HCT116 (cell line): Measurements from ENCODE around the gene HLA-DRB5. TPM values are rescaled to one million over a fixed set of nuclear protein-coding genes. Genes with fewer than 3 reads are reported as not detected.

Experiments used
- ATAC-seq: fragments of 200-7000 bp; cut with Tn5 transposase; 2 replicates; pipeline ENCODE4 v1.9.1; 2020; ENCODE audit warnings: mild to moderate bottlenecking, moderate library complexity
- BruUV-seq: library from RNA; stranded (reverse); fragments of 400-500 nt; replicated peaks from 2 replicates; lab custom pipeline; 2021; lab: Mats Ljungman, UMichigan
- CTCF ChIA-PET: fragments of 300-600 bp; sonication (Branson Sonifier 250); formaldehyde crosslinking; loops from one replicate; lab custom pipeline; 2021; ENCODE audit warnings: antibody characterized with exemption; lab: Charles Lee
- POLR2A ChIA-PET: fragments of 300-600, 350-600 bp; sonication (Branson Sonifier 250); formaldehyde crosslinking; loops from one replicate; lab custom pipeline; 2021; ENCODE audit warnings: antibody characterized with exemption; lab: Charles Lee
- RAD21 ChIA-PET, 2 experiments: fragments of 300-600 bp; sonication (Branson Sonifier 250); formaldehyde crosslinking; loops; one replicate each; lab custom pipeline; 2023; ENCODE audit warnings: low total read pairs in 2 of 2; ENCODE audit not compliant: uncharacterized antibody in 2 of 2, unreplicated experiment in 2 of 2, low non-redundant PET in 1 of 2; lab: Charles Lee
- DNase-seq: peaks from one replicate; pipeline ENCODE4 v3.0.0-alpha.2; 2010; ENCODE audit warnings: low read depth, low spot score
- H2AFZ ChIP-seq: fragments of 200-600 bp; shearing (Covaris generic), sonication (generic); 2 replicates; pipeline ENCODE4 v1.6.1; 2017; ENCODE audit warnings: low read depth, mixed run types, mixed read lengths, antibody characterized with exemption, low read length; ENCODE audit not compliant: poor library complexity, severe bottlenecking
- H3K27ac ChIP-seq: 2 replicates; pipeline ENCODE4 v1.5.1; 2012; ENCODE audit warnings: low read depth, low read length
- H3K27me3 ChIP-seq: fragments of 200-600 bp; sonication (generic); 2 replicates; pipeline ENCODE4 v1.6.1; 2016; ENCODE audit warnings: mixed run types, low read length, mixed read lengths; ENCODE audit not compliant: insufficient read depth
- H3K36me3 ChIP-seq, 2 experiments: fragments of 200-500 bp in 1 of 2; fragments of 200-600 bp in 1 of 2; sonication (Bioruptor generic) in 1 of 2; sonication (generic) in 1 of 2; 2 replicates each; pipeline versions ENCODE4 v1.5.1 to v1.6.1; 2014 to 2016; ENCODE audit warnings: low read length in 2 of 2, inconsistent platforms in 1 of 2, mixed read lengths in 1 of 2, mixed run types in 1 of 2; ENCODE audit not compliant: insufficient read depth in 2 of 2, control insufficient read depth in 1 of 2
- H3K4me1 ChIP-seq, 2 experiments: fragments of 200-600 bp in 1 of 2; sonication (generic) in 1 of 2; 2 replicates each; pipeline versions ENCODE4 v1.5.1 to v1.6.1; 2012 to 2017; ENCODE audit warnings: low read length in 2 of 2, inconsistent platforms in 1 of 2, mild to moderate bottlenecking in 1 of 2, mixed read lengths in 1 of 2, mixed run types in 1 of 2, moderate library complexity in 1 of 2; ENCODE audit not compliant: insufficient read depth in 2 of 2, control insufficient read depth in 1 of 2
- H3K4me2 ChIP-seq: fragments of 200-600 bp; sonication (generic); 2 replicates; pipeline ENCODE4 v1.6.1; 2017; ENCODE audit warnings: mixed run types, low read length, mixed read lengths
- H3K4me3 ChIP-seq, 2 experiments: fragments of 200-600 bp in 1 of 2; sonication (generic) in 1 of 2; replicated peaks in 1 of 2; 2 replicates each; pipeline ENCODE4 v1.5.1; 2011 to 2016; ENCODE audit warnings: low read length in 2 of 2, control low read depth in 1 of 2, low read depth in 1 of 2, mild to moderate bottlenecking in 1 of 2, mixed read lengths in 1 of 2, mixed run types in 1 of 2
- H3K79me2 ChIP-seq: fragments of 200-600 bp; sonication (generic); 2 replicates; pipeline ENCODE4 v1.6.1; 2017; ENCODE audit warnings: mild to moderate bottlenecking, mixed run types, low read length, moderate library complexity, mixed read lengths; ENCODE audit not compliant: insufficient read depth
- H3K9ac ChIP-seq: fragments of 200-600 bp; sonication (generic); 2 replicates; pipeline ENCODE4 v1.6.1; 2016; ENCODE audit warnings: low read length, mixed read lengths
- H3K9me2 ChIP-seq: fragments of 200-600 bp; sonication (generic), shearing (Covaris generic); 2 replicates; pipeline ENCODE4 v1.6.1; 2017; ENCODE audit warnings: mixed run types, mild to moderate bottlenecking, moderate library complexity; ENCODE audit not compliant: insufficient read depth
- H3K9me3 ChIP-seq, 2 experiments: fragments of 200-500 bp in 1 of 2; fragments of 200-600 bp in 1 of 2; sonication (Bioruptor generic) in 1 of 2; sonication (generic) in 1 of 2; 2 replicates each; pipeline ENCODE4 v1.6.1; 2014 to 2017; ENCODE audit warnings: low read length in 2 of 2, mixed read lengths in 2 of 2, inconsistent platforms in 1 of 2, low read depth in 1 of 2, mild to moderate bottlenecking in 1 of 2, mixed run types in 1 of 2, moderate library complexity in 1 of 2; ENCODE audit not compliant: control insufficient read depth in 1 of 2, insufficient read depth in 1 of 2
- H4K20me1 ChIP-seq: fragments of 200-600 bp; sonication (generic), shearing (Covaris generic); 2 replicates; pipeline ENCODE4 v1.6.1; 2017; ENCODE audit warnings: mixed run types, mild to moderate bottlenecking, moderate library complexity; ENCODE audit not compliant: insufficient read depth
- CBX3 ChIP-seq: IDR thresholded peaks from 2 replicates; pipeline ENCODE4 v1.6.1; 2012; ENCODE audit warnings: low read depth
- CEBPB ChIP-seq: IDR thresholded peaks from 2 replicates; pipeline ENCODE4 v1.6.1; 2012; ENCODE audit warnings: low read depth
- EZH2 ChIP-seq: fragments of 200-600 bp; sonication (generic); IDR thresholded peaks from 2 replicates; pipeline ENCODE4 v1.6.1; 2017; ENCODE audit warnings: antibody characterized with exemption, mixed run types
- EZH2phosphoT487 ChIP-seq: fragments of 200-600 bp; IDR thresholded peaks from 2 replicates; pipeline ENCODE4 v1.6.1; 2018; ENCODE audit warnings: antibody characterized with exemption, borderline replicate concordance
- FOSL1 ChIP-seq: IDR thresholded peaks from 2 replicates; pipeline ENCODE4 v1.6.1; 2012; ENCODE audit warnings: low read depth
- JUND ChIP-seq: IDR thresholded peaks from 2 replicates; pipeline ENCODE4 v1.6.1; 2012
- POLR2A ChIP-seq: IDR thresholded peaks from 2 replicates; pipeline ENCODE4 v1.7.0; 2011; ENCODE audit warnings: borderline replicate concordance; ENCODE audit not compliant: insufficient read depth, insufficient read length; ENCODE audit errors: extremely low read depth
- POLR2AphosphoS5 ChIP-seq: IDR thresholded peaks from 2 replicates; pipeline ENCODE4 v1.6.1; 2011; ENCODE audit warnings: mild to moderate bottlenecking, low read depth, low read length, moderate library complexity
- RAD21 ChIP-seq: IDR thresholded peaks from 2 replicates; pipeline ENCODE4 v1.6.1; 2012; ENCODE audit warnings: low read depth, mild to moderate bottlenecking
- SIN3A ChIP-seq: IDR thresholded peaks from 2 replicates; pipeline ENCODE4 v1.6.1; 2012; ENCODE audit warnings: low read depth
- SRF ChIP-seq: IDR thresholded peaks from 2 replicates; pipeline ENCODE4 v1.6.1; 2012; ENCODE audit warnings: low read depth
- TCF7L2 ChIP-seq: IDR thresholded peaks from 2 replicates; pipeline ENCODE4 v1.7.0; 2011; ENCODE audit warnings: borderline replicate concordance, inconsistent platforms; ENCODE audit not compliant: insufficient read depth, insufficient read length; ENCODE audit errors: extremely low read depth
- ZFX ChIP-seq: fragments of 450-650 bp; IDR thresholded peaks from 2 replicates; pipeline ENCODE4 v1.6.1; 2017
- ZNF274 ChIP-seq: fragments of 200-500 bp; sonication (Bioruptor generic); IDR thresholded peaks from 2 replicates; pipeline ENCODE4 v1.6.1; 2014; ENCODE audit warnings: mild to moderate bottlenecking, low read depth, low read length, inconsistent platforms
- intact Hi-C: fragments of 100-400 bp; cut with micrococcal nuclease; formaldehyde crosslinking; loops from 2 replicates; pipeline ENCODE4 v1.10.0; 2022
- total RNA-seq: library from RNA; stranded (reverse); gene quantifications from one replicate; pipeline ENCODE4 v1.2.1, GENCODE V29; 2021; ENCODE audit not compliant: unreplicated experiment
- TF ChIP-seq, protein P1 (sequence below): IDR thresholded peaks from 2 replicates; pipeline ENCODE4 v1.6.1; 2012; ENCODE audit warnings: low read depth
- TF ChIP-seq, protein P2 (sequence below), 3 experiments: fragments of 200-600 bp in 1 of 3; sonication (generic) in 1 of 3; IDR thresholded peaks in 2 of 3; conservative IDR thresholded peaks in 1 of 3; 2 replicates each; pipeline ENCODE4 v1.5.1; 2012 to 2017; ENCODE audit warnings: low read depth in 2 of 3, low read length in 2 of 3, antibody characterized with exemption in 1 of 3, borderline replicate concordance in 1 of 3, control low read depth in 1 of 3, mild to moderate bottlenecking in 1 of 3, mixed read lengths in 1 of 3, mixed run types in 1 of 3, moderate library complexity in 1 of 3; ENCODE audit not compliant: insufficient read depth in 1 of 3
- TF ChIP-seq, protein P3 (sequence below): IDR thresholded peaks from 2 replicates; pipeline ENCODE4 v1.6.1; 2012
- TF ChIP-seq, protein P4 (sequence below): IDR thresholded peaks from 2 replicates; pipeline ENCODE4 v1.6.1; 2012

Gene HLA-DRB5
- total RNA-seq, 1 experiment from 2014 or later: not detected

DNA sequence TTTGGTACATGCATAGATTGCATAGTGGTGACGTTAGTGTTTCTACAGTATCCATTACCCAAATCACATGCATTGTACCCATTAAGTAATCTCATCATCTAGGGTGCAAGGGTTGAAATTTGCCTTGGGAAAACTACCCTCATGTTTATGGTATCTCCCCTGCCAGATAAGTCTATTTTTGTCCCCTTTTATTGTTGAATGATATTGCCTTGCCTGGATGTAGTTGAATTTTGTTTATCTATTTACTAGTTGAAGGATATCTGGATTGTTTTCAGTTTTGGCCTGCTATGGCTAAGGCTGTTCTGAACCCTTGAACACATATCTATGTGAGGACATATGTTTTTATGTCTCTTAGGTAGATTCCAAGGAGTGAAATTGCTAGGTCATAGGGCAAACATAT is 46.2 kb upstream of the HLA-DRB5 start:
- RAD21 ChIA-PET: no interaction called here
- TF ChIP-seq EZH2phosphoT487 (no peak), ZFX (no peak), TCF7L2 (no peak), JUND (no peak), POLR2AphosphoS5 (no peak), SRF (no peak), ZNF274 (no peak), RAD21 (no peak), POLR2A (no peak), CBX3 (no peak), CEBPB (no peak), EZH2 (no peak), FOSL1 (no peak), SIN3A (no peak)
- TF ChIP-seq, protein P1, sequence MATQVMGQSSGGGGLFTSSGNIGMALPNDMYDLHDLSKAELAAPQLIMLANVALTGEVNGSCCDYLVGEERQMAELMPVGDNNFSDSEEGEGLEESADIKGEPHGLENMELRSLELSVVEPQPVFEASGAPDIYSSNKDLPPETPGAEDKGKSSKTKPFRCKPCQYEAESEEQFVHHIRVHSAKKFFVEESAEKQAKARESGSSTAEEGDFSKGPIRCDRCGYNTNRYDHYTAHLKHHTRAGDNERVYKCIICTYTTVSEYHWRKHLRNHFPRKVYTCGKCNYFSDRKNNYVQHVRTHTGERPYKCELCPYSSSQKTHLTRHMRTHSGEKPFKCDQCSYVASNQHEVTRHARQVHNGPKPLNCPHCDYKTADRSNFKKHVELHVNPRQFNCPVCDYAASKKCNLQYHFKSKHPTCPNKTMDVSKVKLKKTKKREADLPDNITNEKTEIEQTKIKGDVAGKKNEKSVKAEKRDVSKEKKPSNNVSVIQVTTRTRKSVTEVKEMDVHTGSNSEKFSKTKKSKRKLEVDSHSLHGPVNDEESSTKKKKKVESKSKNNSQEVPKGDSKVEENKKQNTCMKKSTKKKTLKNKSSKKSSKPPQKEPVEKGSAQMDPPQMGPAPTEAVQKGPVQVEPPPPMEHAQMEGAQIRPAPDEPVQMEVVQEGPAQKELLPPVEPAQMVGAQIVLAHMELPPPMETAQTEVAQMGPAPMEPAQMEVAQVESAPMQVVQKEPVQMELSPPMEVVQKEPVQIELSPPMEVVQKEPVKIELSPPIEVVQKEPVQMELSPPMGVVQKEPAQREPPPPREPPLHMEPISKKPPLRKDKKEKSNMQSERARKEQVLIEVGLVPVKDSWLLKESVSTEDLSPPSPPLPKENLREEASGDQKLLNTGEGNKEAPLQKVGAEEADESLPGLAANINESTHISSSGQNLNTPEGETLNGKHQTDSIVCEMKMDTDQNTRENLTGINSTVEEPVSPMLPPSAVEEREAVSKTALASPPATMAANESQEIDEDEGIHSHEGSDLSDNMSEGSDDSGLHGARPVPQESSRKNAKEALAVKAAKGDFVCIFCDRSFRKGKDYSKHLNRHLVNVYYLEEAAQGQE: no peak
- TF ChIP-seq, protein P2, sequence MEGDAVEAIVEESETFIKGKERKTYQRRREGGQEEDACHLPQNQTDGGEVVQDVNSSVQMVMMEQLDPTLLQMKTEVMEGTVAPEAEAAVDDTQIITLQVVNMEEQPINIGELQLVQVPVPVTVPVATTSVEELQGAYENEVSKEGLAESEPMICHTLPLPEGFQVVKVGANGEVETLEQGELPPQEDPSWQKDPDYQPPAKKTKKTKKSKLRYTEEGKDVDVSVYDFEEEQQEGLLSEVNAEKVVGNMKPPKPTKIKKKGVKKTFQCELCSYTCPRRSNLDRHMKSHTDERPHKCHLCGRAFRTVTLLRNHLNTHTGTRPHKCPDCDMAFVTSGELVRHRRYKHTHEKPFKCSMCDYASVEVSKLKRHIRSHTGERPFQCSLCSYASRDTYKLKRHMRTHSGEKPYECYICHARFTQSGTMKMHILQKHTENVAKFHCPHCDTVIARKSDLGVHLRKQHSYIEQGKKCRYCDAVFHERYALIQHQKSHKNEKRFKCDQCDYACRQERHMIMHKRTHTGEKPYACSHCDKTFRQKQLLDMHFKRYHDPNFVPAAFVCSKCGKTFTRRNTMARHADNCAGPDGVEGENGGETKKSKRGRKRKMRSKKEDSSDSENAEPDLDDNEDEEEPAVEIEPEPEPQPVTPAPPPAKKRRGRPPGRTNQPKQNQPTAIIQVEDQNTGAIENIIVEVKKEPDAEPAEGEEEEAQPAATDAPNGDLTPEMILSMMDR (IDR thresholded peaks at IDR 0.05 in 2 of 3, conservative IDR thresholded peaks at IDR 0.05 in 1 of 3; ENCODE audit: borderline replicate concordance in 1 of 3, insufficient read depth in 1 of 3, low read depth in 2 of 3, low read length in 2 of 3): no peak
- TF ChIP-seq, protein P3, sequence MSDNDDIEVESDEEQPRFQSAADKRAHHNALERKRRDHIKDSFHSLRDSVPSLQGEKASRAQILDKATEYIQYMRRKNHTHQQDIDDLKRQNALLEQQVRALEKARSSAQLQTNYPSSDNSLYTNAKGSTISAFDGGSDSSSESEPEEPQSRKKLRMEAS: no peak
- TF ChIP-seq, protein P4, sequence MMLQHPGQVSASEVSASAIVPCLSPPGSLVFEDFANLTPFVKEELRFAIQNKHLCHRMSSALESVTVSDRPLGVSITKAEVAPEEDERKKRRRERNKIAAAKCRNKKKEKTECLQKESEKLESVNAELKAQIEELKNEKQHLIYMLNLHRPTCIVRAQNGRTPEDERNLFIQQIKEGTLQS: no peak
- H3K4me3 ChIP-seq: no peak overlapping the region
- H3K27ac ChIP-seq: no peak overlapping the region
- no peak for ATAC-seq
- H3K27me3 ChIP-seq: no peaks in the 10 kb centered on the region
- H2AFZ ChIP-seq: no peak overlapping the region
- no peaks in the 10 kb centered on the region for H3K9me3 ChIP-seq
- CTCF ChIA-PET: no interaction called here
- no peak for DNase-seq
- no peaks in the 10 kb centered on the region for H3K79me2 ChIP-seq
- H4K20me1 ChIP-seq: no peaks in the 10 kb centered on the region
- BruUV-seq: no TSS peak
- H3K36me3 ChIP-seq: no peaks in the 10 kb centered on the region
- no peak overlapping the region for H3K9ac ChIP-seq
- no peak overlapping the region for H3K4me2 ChIP-seq
- intact Hi-C loops: no loop called here
- H3K9me2 ChIP-seq: no peaks in the 10 kb centered on the region
- no peaks in the 10 kb centered on the region for H3K4me1 ChIP-seq
- POLR2A ChIA-PET: no interaction called here
